HCT116 (cell line): Measurements from ENCODE around the gene ZNF311.

Source experiments
- POLR2A ChIP-seq: IDR thresholded peaks from 2 replicates; pipeline ENCODE4 v1.7.0; 2011; ENCODE audit warnings: borderline replicate concordance; ENCODE audit not compliant: insufficient read depth, insufficient read length; ENCODE audit errors: extremely low read depth
- RAD21 ChIP-seq: IDR thresholded peaks from 2 replicates; pipeline ENCODE4 v1.6.1; 2012; ENCODE audit warnings: low read depth, mild to moderate bottlenecking
- ZFX ChIP-seq: fragments of 450-650 bp; IDR thresholded peaks from 2 replicates; pipeline ENCODE4 v1.6.1; 2017
- TF ChIP-seq, protein P1 (sequence below), 3 experiments: fragments of 200-600 bp in 1 of 3; sonication (generic) in 1 of 3; IDR thresholded peaks in 2 of 3; conservative IDR thresholded peaks in 1 of 3; 2 replicates each; pipeline ENCODE4 v1.5.1; 2012 to 2017; ENCODE audit warnings: low read depth in 2 of 3, low read length in 2 of 3, antibody characterized with exemption in 1 of 3, borderline replicate concordance in 1 of 3, control low read depth in 1 of 3, mild to moderate bottlenecking in 1 of 3, mixed read lengths in 1 of 3, mixed run types in 1 of 3, moderate library complexity in 1 of 3; ENCODE audit not compliant: insufficient read depth in 1 of 3
- TF ChIP-seq, protein P2 (sequence below): IDR thresholded peaks from 2 replicates; pipeline ENCODE4 v1.6.1; 2011; ENCODE audit warnings: mild to moderate bottlenecking, low read length, moderate library complexity; ENCODE audit not compliant: insufficient replicate concordance; ENCODE audit errors: extremely low read depth

DNA sequence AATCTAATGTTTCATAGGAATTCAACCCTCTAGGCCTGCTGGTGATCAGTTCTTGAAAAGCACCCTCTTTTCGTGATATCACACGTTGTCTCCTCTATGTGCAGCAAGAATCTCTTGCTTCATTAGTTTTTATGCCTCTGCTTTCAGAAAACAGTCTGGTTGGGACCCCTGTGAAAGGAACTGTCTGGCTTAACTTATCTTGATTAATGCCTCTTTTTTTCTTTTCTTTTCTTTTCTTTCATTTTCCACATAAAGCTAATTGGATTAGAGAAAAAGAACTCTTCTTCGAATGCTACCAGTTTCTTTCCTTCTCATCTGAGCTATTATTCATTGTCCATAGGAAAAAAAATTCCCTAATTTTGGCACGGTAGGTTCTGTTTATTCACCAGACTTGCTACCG, 21.3 kb downstream of the ZNF311 start:
- TF ChIP-seq, protein P1, sequence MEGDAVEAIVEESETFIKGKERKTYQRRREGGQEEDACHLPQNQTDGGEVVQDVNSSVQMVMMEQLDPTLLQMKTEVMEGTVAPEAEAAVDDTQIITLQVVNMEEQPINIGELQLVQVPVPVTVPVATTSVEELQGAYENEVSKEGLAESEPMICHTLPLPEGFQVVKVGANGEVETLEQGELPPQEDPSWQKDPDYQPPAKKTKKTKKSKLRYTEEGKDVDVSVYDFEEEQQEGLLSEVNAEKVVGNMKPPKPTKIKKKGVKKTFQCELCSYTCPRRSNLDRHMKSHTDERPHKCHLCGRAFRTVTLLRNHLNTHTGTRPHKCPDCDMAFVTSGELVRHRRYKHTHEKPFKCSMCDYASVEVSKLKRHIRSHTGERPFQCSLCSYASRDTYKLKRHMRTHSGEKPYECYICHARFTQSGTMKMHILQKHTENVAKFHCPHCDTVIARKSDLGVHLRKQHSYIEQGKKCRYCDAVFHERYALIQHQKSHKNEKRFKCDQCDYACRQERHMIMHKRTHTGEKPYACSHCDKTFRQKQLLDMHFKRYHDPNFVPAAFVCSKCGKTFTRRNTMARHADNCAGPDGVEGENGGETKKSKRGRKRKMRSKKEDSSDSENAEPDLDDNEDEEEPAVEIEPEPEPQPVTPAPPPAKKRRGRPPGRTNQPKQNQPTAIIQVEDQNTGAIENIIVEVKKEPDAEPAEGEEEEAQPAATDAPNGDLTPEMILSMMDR (IDR thresholded peaks at IDR 0.05 in 2 of 3, conservative IDR thresholded peaks at IDR 0.05 in 1 of 3; ENCODE audit: borderline replicate concordance in 1 of 3, insufficient read depth in 1 of 3, low read depth in 2 of 3, low read length in 2 of 3) = no peak
- TF ChIP-seq RAD21 = no peak
- no peak for TF ChIP-seq ZFX
- TF ChIP-seq, protein P2, sequence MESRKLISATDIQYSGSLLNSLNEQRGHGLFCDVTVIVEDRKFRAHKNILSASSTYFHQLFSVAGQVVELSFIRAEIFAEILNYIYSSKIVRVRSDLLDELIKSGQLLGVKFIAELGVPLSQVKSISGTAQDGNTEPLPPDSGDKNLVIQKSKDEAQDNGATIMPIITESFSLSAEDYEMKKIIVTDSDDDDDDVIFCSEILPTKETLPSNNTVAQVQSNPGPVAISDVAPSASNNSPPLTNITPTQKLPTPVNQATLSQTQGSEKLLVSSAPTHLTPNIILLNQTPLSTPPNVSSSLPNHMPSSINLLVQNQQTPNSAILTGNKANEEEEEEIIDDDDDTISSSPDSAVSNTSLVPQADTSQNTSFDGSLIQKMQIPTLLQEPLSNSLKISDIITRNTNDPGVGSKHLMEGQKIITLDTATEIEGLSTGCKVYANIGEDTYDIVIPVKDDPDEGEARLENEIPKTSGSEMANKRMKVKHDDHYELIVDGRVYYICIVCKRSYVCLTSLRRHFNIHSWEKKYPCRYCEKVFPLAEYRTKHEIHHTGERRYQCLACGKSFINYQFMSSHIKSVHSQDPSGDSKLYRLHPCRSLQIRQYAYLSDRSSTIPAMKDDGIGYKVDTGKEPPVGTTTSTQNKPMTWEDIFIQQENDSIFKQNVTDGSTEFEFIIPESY = no peak
- no peak for TF ChIP-seq POLR2A
